ENCODE data around the gene CLEC2L.

CLEC2L gene

GRCh38 chr7:139591550-139592195, 68.2 kb downstream of the CLEC2L start:
- FAIRE-seq (no peak), DNase-seq (ENCODE audit: insufficient read length, low spot score) (no peak)
- no peak for TF ChIP-seq SPI1 (IDR thresholded peaks at IDR 0.05; ENCODE audit: low read depth, low read length)

GRCh38 chr7:139592801-139593461, 69.4 kb downstream of the CLEC2L start:
- FAIRE-seq = no peak
- TF ChIP-seq POU2F2 (IDR thresholded peaks at IDR 0.05; ENCODE audit: low read depth, low read length) (no peak), POLR2AphosphoS5 (IDR thresholded peaks at IDR 0.05; ENCODE audit: low read depth, low read length) (no peak), POLR2A (IDR thresholded peaks at IDR 0.05; ENCODE audit: low read depth, low read length) (no peak), SPI1 (IDR thresholded peaks at IDR 0.05; ENCODE audit: low read depth, low read length) (no peak), PAX5 (IDR thresholded peaks at IDR 0.05; ENCODE audit: insufficient read depth, low read length, severe bottlenecking) (no peak), TAF1 (IDR thresholded peaks at IDR 0.05; ENCODE audit: low read depth, low read length) (no peak)
- DNase-seq (ENCODE audit: insufficient read length, low spot score) = no peak

- FAIRE-seq (no peak), DNase-seq (ENCODE audit: insufficient read length, low spot score) (no peak)
- no peak for TF ChIP-seq POLR2A (IDR thresholded peaks at IDR 0.05; ENCODE audit: low read depth, low read length)
- no peak for TF ChIP-seq SPI1 (IDR thresholded peaks at IDR 0.05; ENCODE audit: low read depth, low read length)
- TF ChIP-seq PAX5 (IDR thresholded peaks at IDR 0.05; ENCODE audit: insufficient read depth, low read length, severe bottlenecking) = no peak
- TF ChIP-seq TAF1 (IDR thresholded peaks at IDR 0.05; ENCODE audit: low read depth, low read length) = no peak
- TF ChIP-seq POU2F2 (IDR thresholded peaks at IDR 0.05; ENCODE audit: low read depth, low read length) = no peak
- no peak for TF ChIP-seq POLR2AphosphoS5 (IDR thresholded peaks at IDR 0.05; ENCODE audit: low read depth, low read length)
Observed at GRCh38 chr7:139594090-139594489, 70.6 kb downstream of the CLEC2L start.
